Ishikawa (cell line): ENCODE measurements around the gene PLA2G4F.

Source experiments
- CREB1 ChIP-seq: IDR thresholded peaks from 2 replicates; pipeline ENCODE4 v1.6.1; 2012; ENCODE audit warnings: low read depth
- EGR1 ChIP-seq: IDR thresholded peaks from 2 replicates; pipeline ENCODE4 v1.6.1; 2012
- EP300 ChIP-seq: IDR thresholded peaks from 2 replicates; pipeline ENCODE4 v1.6.1; 2012; ENCODE audit warnings: borderline replicate concordance
- FOXM1 ChIP-seq: IDR thresholded peaks from 2 replicates; pipeline ENCODE4 v1.6.1; 2012; ENCODE audit warnings: low read depth, borderline replicate concordance
- TAF1 ChIP-seq: IDR thresholded peaks from 2 replicates; pipeline ENCODE4 v1.6.1; 2012; ENCODE audit warnings: low read depth, mild to moderate bottlenecking
- TCF12 ChIP-seq: IDR thresholded peaks from 2 replicates; pipeline ENCODE4 v1.6.1; 2012; ENCODE audit warnings: low read depth
- ZBTB7A ChIP-seq: IDR thresholded peaks from 2 replicates; pipeline ENCODE4 v1.6.1; 2012; ENCODE audit warnings: low read depth
- TF ChIP-seq, protein P1 (sequence below): IDR thresholded peaks from 2 replicates; pipeline ENCODE4 v1.6.1; 2012; ENCODE audit warnings: low read depth, mild to moderate bottlenecking
- TF ChIP-seq, protein P2 (sequence below): IDR thresholded peaks from 2 replicates; pipeline ENCODE4 v1.6.1; 2012

DNA sequence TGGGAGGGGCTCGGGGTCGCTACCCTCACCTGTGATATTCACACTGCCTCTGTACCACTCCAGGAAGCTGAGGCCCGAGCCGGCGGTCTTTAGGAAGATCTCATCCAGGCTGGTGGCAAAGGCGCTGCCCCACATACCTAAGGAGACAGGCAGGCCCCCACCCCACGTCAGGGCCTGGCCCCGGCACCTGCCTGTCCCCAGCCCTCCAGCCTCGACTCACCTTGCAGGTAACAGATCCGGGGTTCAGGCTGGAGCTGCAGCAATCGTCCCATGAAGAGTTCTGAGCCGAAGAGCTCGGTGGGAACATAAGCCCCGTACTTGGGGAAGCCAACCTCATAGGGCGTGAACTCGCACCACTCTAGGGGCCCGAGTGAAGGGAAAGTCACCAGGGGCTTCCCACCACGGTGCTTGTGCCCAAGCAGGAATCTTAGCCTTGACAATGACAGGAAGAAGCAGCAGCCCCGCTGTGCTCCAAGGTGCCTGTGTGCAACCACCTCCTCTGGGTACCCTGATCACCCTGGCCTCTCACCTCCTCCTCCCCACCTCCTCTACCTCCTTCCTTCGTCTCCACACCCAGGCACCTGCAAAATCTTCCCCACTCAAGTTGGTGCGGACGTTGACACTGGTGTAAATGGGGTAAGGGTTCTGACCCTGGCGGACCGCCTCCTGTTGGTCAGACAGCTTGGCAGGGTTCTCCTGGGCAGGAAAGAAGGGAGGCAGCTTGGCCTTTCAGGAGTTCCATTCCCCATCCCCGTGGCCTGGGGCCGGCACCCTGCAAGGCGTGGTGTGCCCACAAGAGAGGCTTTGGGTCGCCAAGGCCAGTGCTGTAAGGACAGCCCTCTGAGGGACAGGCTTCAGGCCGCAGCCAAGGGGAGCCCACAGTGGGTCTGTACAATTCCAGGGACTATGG is 10.6 kb downstream of the PLA2G4F start:
- no peak for TF ChIP-seq CREB1
- TF ChIP-seq, protein P1, sequence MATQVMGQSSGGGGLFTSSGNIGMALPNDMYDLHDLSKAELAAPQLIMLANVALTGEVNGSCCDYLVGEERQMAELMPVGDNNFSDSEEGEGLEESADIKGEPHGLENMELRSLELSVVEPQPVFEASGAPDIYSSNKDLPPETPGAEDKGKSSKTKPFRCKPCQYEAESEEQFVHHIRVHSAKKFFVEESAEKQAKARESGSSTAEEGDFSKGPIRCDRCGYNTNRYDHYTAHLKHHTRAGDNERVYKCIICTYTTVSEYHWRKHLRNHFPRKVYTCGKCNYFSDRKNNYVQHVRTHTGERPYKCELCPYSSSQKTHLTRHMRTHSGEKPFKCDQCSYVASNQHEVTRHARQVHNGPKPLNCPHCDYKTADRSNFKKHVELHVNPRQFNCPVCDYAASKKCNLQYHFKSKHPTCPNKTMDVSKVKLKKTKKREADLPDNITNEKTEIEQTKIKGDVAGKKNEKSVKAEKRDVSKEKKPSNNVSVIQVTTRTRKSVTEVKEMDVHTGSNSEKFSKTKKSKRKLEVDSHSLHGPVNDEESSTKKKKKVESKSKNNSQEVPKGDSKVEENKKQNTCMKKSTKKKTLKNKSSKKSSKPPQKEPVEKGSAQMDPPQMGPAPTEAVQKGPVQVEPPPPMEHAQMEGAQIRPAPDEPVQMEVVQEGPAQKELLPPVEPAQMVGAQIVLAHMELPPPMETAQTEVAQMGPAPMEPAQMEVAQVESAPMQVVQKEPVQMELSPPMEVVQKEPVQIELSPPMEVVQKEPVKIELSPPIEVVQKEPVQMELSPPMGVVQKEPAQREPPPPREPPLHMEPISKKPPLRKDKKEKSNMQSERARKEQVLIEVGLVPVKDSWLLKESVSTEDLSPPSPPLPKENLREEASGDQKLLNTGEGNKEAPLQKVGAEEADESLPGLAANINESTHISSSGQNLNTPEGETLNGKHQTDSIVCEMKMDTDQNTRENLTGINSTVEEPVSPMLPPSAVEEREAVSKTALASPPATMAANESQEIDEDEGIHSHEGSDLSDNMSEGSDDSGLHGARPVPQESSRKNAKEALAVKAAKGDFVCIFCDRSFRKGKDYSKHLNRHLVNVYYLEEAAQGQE = no peak
- no peak for TF ChIP-seq TCF12
- no peak for TF ChIP-seq FOXM1
- TF ChIP-seq TAF1 = no peak
- TF ChIP-seq ZBTB7A = no peak
- TF ChIP-seq EGR1 = no peak
- TF ChIP-seq EP300 = no peak
- TF ChIP-seq, protein P2, sequence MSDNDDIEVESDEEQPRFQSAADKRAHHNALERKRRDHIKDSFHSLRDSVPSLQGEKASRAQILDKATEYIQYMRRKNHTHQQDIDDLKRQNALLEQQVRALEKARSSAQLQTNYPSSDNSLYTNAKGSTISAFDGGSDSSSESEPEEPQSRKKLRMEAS = no peak
